ENCODE measurements around the gene TRABD2B.
A peak's percentile ranks its signal among the peaks of the same experiment; 100 is the strongest.

Gene TRABD2B

GRCh38 chr1:47725000-47725473 lies 272.1 kb downstream of the TRABD2B start:
- peak; percentile 84 for DNase-seq (ENCODE audit: low spot score)

DNA sequence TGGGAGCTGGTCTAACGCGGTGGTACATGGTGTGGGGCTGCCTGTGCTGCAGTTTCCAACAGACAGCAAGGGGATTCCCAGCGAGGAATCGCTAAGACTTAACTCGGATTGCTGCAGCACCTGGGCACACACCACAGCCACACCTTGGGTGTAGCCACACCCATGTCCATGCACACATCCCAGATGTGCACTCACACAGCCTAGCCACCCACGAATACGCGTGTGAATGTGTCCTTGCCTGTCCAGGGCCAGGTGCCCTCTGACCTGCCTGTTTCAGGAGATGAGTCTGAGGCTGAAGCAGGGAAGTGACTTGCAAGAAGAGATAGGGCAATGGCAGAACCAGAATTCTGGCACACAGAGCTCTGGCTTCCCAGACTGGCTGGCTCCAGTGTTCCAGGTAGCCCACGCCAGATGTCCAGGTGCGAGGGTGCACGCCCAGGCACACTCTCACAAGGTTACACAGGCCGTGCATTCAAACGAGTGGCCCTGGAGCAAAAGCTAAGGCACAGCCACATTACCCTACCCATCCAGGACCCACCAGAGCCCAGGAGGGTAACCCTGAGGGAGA lies 272.7 kb downstream of the TRABD2B start:
- no peak for DNase-seq (ENCODE audit: low spot score)

DNA sequence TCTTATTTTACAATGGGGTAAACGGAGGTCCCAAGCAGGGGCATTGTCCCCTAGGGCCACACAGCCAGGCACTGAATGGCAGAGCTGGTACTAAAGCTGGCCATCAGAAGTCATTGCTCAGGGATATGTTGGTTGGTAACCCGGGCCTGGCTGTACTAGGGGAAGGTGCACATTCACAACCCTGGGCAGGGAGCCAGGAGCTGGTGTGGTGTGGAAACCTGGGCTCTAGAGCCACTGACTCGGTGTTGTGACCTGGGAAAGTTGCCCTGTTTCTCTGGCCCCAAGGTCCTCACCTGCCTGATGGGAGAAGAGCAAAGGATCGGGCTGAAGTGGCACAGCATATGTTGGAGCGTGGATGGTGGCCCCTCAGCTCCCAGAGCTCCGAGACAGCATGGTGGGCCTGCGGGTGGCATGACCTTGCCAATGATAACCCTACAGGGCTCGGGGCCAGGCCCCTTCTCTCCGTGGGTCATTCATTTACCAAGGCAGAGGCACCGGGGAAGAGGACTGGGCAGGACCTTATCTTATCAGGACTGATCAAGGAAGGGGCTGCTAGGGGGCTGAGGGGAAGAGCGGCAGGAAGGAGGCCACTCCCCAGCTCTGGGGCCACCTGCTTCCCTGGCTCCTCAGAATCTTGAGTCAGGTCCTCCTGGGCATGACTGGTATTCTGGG lies 274.1 kb downstream of the TRABD2B start:
- DNase-seq (ENCODE audit: low spot score): no peak

GRCh38 chr1:47722101-47722500 lies 275.1 kb downstream of the TRABD2B start:
- no peak for DNase-seq (ENCODE audit: low spot score)

DNA sequence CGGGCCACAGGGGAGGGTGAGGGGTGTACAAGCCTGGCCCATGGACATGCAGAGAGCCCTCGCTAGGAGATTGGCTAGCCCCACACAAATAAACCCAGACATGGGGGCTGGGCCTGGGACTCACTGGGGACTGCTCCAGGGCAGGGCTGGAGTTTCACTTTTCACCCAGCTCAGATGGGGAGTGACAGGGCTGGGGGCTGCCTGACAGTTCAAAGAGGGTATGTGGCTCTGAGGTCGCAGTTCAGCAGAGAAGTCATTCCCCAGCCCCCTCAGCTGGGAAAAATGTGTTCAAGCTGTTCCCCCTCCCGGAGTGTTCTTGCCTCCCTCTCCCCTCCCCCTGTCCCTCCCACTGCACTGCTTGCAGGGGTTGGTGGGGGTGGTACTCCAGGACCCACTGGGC lies 277.1 kb downstream of the TRABD2B start:
- no peak for DNase-seq (ENCODE audit: low spot score)

DNA sequence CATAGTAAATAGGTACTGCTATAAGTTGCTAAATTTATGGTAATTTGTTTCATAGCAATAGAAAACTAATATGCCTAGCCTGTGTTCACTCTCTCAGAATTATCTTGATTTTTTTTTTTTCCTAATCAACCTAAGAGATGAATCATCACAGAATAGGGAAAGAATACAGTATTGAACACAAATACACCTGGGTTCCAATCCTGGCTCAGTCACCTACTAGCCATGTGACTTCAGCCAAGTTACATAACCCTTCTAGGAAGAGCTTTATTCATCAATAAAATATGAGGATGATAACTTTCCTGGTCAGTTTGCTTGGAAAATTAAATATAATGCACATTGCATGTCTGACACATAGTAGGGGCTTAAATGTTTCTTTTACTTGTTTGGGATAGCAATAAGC lies 279.8 kb downstream of the TRABD2B start:
- no peak for DNase-seq (ENCODE audit: low spot score)

DNA sequence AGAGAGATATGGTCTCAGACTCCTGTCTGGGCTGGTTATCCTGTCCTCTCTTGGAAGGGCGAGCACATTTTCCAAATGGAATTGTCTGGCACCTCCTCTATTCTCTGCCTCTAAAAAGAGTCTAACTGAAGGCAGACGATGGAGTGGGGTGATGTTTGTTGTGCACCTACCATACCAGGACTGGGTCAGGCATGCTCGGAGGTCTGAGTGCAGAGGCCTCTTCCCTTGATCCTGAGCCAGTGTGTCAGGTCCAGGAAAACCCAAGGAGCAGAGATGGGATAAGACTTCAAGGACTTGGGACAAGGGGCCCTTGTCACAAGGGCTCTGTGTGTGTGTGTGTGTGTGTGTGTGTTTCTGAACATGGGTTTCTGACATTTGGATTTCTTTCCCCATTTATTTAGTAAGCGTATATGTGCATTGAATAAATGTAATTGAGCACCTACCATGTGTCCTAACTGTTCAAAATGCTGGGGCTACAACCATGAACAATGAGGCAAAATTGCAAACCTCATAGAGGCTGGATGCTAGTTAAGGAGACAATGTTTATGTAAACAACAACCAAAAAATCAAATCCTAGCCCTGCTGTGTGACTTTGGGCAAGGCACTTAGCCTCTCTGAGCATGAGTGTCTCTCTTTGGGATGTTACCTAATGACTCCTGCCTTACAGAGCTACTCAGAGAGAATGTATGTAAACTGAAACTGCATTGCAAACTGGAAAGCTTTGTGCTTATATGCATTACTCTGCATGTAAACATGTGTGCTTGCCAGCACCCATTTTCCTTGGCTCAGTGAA lies 283.0 kb downstream of the TRABD2B start:
- DNase-seq (ENCODE audit: low spot score): no peak

GRCh38 chr1:47713333-47713953 lies 283.7 kb downstream of the TRABD2B start:
- no peak for DNase-seq (ENCODE audit: low spot score)

GRCh38 chr1:47712596-47713299 lies 284.4 kb downstream of the TRABD2B start:
- no peak for DNase-seq (ENCODE audit: low spot score)

GRCh38 chr1:47711848-47712492 lies 285.2 kb downstream of the TRABD2B start:
- peak; percentile 2 for DNase-seq (ENCODE audit: low spot score)

GRCh38 chr1:47711184-47711847 lies 285.9 kb downstream of the TRABD2B start:
- no peak for DNase-seq (ENCODE audit: low spot score)
